Endothelial cell of umbilical vein (primary cell): ENCODE results near the gene DLGAP4. TPM values are rescaled to one million over a fixed set of nuclear protein-coding genes. Genes with fewer than 3 reads are reported as not detected.

Experiments used
- BruUV-seq: library from RNA; stranded (reverse); fragments of 400-500 nt; replicated peaks from 2 replicates; lab custom pipeline; 2021; lab: Mats Ljungman, UMichigan
- CTCF ChIA-PET: fragments of 300-600, 350-600 bp; sonication (Branson Sonifier 250); formaldehyde crosslinking; loops from one replicate; lab custom pipeline; 2021; ENCODE audit warnings: antibody characterized with exemption, inconsistent platforms; lab: Charles Lee
- POLR2A ChIA-PET: fragments of 300-600, 350-600 bp; sonication (Branson Sonifier 250); formaldehyde crosslinking; loops from one replicate; lab custom pipeline; 2021; ENCODE audit warnings: antibody characterized with exemption, inconsistent platforms; lab: Charles Lee
- DNase-seq: peaks from one replicate; pipeline ENCODE4 v3.0.0-alpha.2; 2011; ENCODE audit warnings: low read depth, low spot score
- FAIRE-seq: peaks from 2 replicates; lab custom pipeline; 2011; peaks lifted over from hg19 to GRCh38; lab: Jason Lieb, UNC
- H2AFZ ChIP-seq: 2 replicates; pipeline ENCODE4 v1.6.0; 2012; ENCODE audit warnings: low read depth, low read length, control low read depth, inconsistent platforms
- H3K27ac ChIP-seq: 2 replicates; pipeline ENCODE4 v1.5.1; 2011; ENCODE audit warnings: low read depth, mild to moderate bottlenecking, control low read depth, low read length, moderate library complexity; ENCODE audit not compliant: insufficient read depth
- H3K27me3 ChIP-seq, 2 experiments: 2 replicates each; pipeline versions ENCODE4 v1.6.0 to v1.6.1; 2011; ENCODE audit warnings: low read length in 2 of 2, mixed read lengths in 1 of 2; ENCODE audit not compliant: control insufficient read depth in 2 of 2, insufficient read depth in 2 of 2
- H3K36me3 ChIP-seq, 2 experiments: 2 replicates in 1 of 2; 3 replicates in 1 of 2; pipeline ENCODE4 v1.5.1; 2011; ENCODE audit warnings: low read length in 2 of 2, mild to moderate bottlenecking in 1 of 2, moderate library complexity in 1 of 2; ENCODE audit not compliant: control insufficient read depth in 2 of 2, insufficient read depth in 2 of 2; ENCODE audit errors: extremely low read depth in 1 of 2
- H3K4me1 ChIP-seq: 3 replicates; pipeline ENCODE4 v1.5.1; 2011; ENCODE audit warnings: mild to moderate bottlenecking, low read length; ENCODE audit not compliant: control insufficient read depth, insufficient read depth; ENCODE audit errors: extremely low read depth
- H3K4me2 ChIP-seq: 2 replicates; pipeline ENCODE4 v1.6.1; 2011; ENCODE audit warnings: low read length, control low read depth, mixed read lengths; ENCODE audit not compliant: insufficient read depth
- H3K4me3 ChIP-seq, 3 experiments: fragments of 200-600 bp in 1 of 3; sonication (generic), shearing (Covaris generic) in 1 of 3; replicated peaks in 1 of 3; 2 replicates each; pipeline ENCODE4 v1.5.1; 2011 to 2016; ENCODE audit warnings: control low read depth in 3 of 3, low read length in 3 of 3, mild to moderate bottlenecking in 2 of 3, inconsistent platforms in 1 of 3, low read depth in 1 of 3, moderate library complexity in 1 of 3; ENCODE audit not compliant: insufficient read depth in 1 of 3
- H3K79me2 ChIP-seq: 2 replicates; pipeline ENCODE4 v1.6.0; 2012; ENCODE audit warnings: low read length, inconsistent platforms; ENCODE audit not compliant: control insufficient read depth, insufficient read depth
- H3K9ac ChIP-seq: replicated peaks from 2 replicates; pipeline ENCODE3; 2011; ENCODE audit warnings: low read length, control low read depth; ENCODE audit not compliant: insufficient read depth; ENCODE audit errors: extremely low read depth
- H3K9me1 ChIP-seq: replicated peaks from 3 replicates; pipeline ENCODE4 v1.6.0; 2011; ENCODE audit warnings: mild to moderate bottlenecking, low read length; ENCODE audit not compliant: control insufficient read depth, insufficient read depth; ENCODE audit errors: extremely low read depth
- H3K9me3 ChIP-seq: replicated peaks from 2 replicates; pipeline ENCODE4 v1.5.1; 2012; ENCODE audit warnings: low read length, inconsistent platforms; ENCODE audit not compliant: control insufficient read depth, insufficient read depth
- H4K20me1 ChIP-seq: replicated peaks from 2 replicates; pipeline ENCODE3; 2011; ENCODE audit warnings: mild to moderate bottlenecking, low read length; ENCODE audit not compliant: control insufficient read depth, insufficient read depth; ENCODE audit errors: extremely low read depth
- EZH2 ChIP-seq: IDR thresholded peaks from 2 replicates; pipeline ENCODE4 v1.6.1; 2012; ENCODE audit warnings: borderline replicate concordance, low read depth, mild to moderate bottlenecking, moderate library complexity, low read length, inconsistent platforms; ENCODE audit not compliant: severe bottlenecking
- FOS ChIP-seq: IDR thresholded peaks from 2 replicates; pipeline ENCODE4 v1.6.1; 2011; ENCODE audit warnings: mild to moderate bottlenecking, low read length, moderate library complexity, borderline replicate concordance; ENCODE audit not compliant: insufficient read depth
- GATA2 ChIP-seq: IDR thresholded peaks from 2 replicates; pipeline ENCODE4 v1.7.0; 2011; ENCODE audit warnings: low read depth, mild to moderate bottlenecking, moderate library complexity, mixed read lengths, low read length; ENCODE audit not compliant: insufficient read length, insufficient read depth
- JUN ChIP-seq: IDR thresholded peaks from 2 replicates; pipeline ENCODE4 v1.6.1; 2011; ENCODE audit warnings: borderline replicate concordance, low read depth; ENCODE audit not compliant: insufficient read length, insufficient read depth
- MYC ChIP-seq: IDR thresholded peaks from one replicate; pipeline ENCODE4 v1.6.1; 2011; ENCODE audit warnings: mild to moderate bottlenecking, low read depth, low read length
- POLR2A ChIP-seq: IDR thresholded peaks from 2 replicates; pipeline ENCODE4 v1.6.1; 2012; ENCODE audit warnings: low read depth, mild to moderate bottlenecking, control low read depth, low read length
- POLR2AphosphoS5 ChIP-seq: IDR thresholded peaks from 2 replicates; pipeline ENCODE4 v1.6.1; 2012; ENCODE audit warnings: low read depth, mild to moderate bottlenecking, control low read depth, low read length, moderate library complexity; ENCODE audit not compliant: insufficient read depth
- dilution Hi-C: fragments of 300-500 bp; cut with MboI; formaldehyde crosslinking; loops from one replicate; pipeline ENCODE4 v1.15.0; 2019; ENCODE audit warnings: low sequenced_read_pairs; ENCODE audit not compliant: extremely low pct_ligation_motif_present
- intact Hi-C: fragments of 100-400 bp; cut with micrococcal nuclease; formaldehyde crosslinking; loops from one replicate; pipeline ENCODE4 v1.10.0; 2022
- polyA plus RNA-seq, 4 experiments: library from polyadenylated mRNA; depleted of rRNA in 3 of 4; stranded (reverse) in 3 of 4; unstranded in 1 of 4; fragments of >200 nt; gene quantifications; 2 replicates each; pipeline versions ENCODE4 v1.2.1 to v1.2.3, GENCODE V29; 2011 to 2012; ENCODE audit warnings: missing spikeins in 1 of 4
- total RNA-seq: library from RNA; stranded (reverse); gene quantifications from 2 replicates; pipeline ENCODE4 v1.2.3, GENCODE V29; 2021
- TF ChIP-seq, protein P1 (sequence below): IDR thresholded peaks from 2 replicates; pipeline ENCODE4 v1.6.1; 2011; ENCODE audit not compliant: insufficient read depth, insufficient read length
- TF ChIP-seq, protein P2 (sequence below), 2 donors: IDR thresholded peaks; 1 replicate in 1 of 2; 2 replicates in 1 of 2; pipeline ENCODE4 v1.5.1; 2011; ENCODE audit warnings: low read length in 2 of 2, mild to moderate bottlenecking in 2 of 2, moderate library complexity in 2 of 2, control low read depth in 1 of 2, inconsistent platforms in 1 of 2, low read depth in 1 of 2; ENCODE audit not compliant: insufficient read depth in 1 of 2; ENCODE audit errors: extremely low read depth in 1 of 2

Gene DLGAP4
- total and polyA plus RNA-seq, 2 donors (not counting 3 experiments of a cell fraction or from before 2014, with no cell fraction given), result 57.5 to 125 TPM

DNA sequence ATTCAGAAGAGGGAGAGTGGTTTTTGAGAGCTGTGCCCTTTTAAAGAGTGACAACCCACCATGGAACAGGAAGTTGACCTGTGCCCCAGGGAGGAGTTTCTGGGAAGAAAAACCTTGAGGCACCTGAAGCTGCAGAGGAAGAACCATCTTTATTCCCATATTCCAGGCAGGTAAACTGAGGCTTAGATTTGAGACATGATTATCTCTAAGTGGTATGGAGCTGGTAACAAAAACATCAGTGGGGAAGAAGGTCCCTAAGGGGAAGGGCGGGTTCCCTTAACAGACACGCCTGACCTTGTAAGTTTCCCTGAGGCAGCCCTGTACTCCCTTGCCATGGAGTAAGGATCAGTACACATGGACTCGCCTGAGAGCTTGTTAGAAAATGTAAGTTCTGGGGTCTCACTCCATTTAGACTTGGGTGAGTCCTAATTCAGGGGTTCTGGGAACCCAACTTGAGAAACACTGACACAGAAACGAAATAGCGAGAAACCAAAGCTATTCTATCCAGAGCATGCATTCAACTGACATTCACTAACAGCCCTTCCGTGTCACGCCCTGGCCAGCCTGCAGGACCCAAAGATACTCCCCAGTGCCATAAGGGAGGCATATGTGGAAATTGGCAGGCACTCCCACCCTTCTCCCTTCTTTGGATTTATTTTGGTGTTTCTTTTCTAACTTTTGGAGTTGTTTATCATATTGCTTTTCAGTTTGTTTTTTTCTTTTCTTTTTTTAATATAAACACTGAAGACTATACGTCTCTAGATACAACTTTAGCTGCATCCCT, 90.9 kb downstream of the DLGAP4 start:
- no peaks in the 10 kb centered on the region for H3K4me1 ChIP-seq
- no peak overlapping the region for H3K4me3 ChIP-seq
- no peak overlapping the region for H3K27ac ChIP-seq
- CTCF ChIA-PET, result no interaction called here
- no peaks in the 10 kb centered on the region for H3K9me1 ChIP-seq
- no peak overlapping the region for H2AFZ ChIP-seq
- no peaks in the 10 kb centered on the region for H3K79me2 ChIP-seq
- no peak overlapping the region for H3K4me2 ChIP-seq
- dilution Hi-C loops (no loop called here), intact Hi-C loops (loop anchor here (10.0 kb wide), 1 partner anchor 122 kb away; no protein-coding TSS in a partner anchor)
- H3K9ac ChIP-seq, result no peak overlapping the region
- no peaks in the 10 kb centered on the region for H3K9me3 ChIP-seq
- no peaks in the 10 kb centered on the region for H3K36me3 ChIP-seq
- no TSS peak for BruUV-seq
- TF ChIP-seq MYC, result no peak
- no peak for TF ChIP-seq JUN
- no peak for TF ChIP-seq POLR2AphosphoS5
- no peak for TF ChIP-seq GATA2
- no peak for TF ChIP-seq FOS
- TF ChIP-seq POLR2A, result no peak
- TF ChIP-seq EZH2, result no peak
- TF ChIP-seq, protein P1, sequence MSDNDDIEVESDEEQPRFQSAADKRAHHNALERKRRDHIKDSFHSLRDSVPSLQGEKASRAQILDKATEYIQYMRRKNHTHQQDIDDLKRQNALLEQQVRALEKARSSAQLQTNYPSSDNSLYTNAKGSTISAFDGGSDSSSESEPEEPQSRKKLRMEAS, result no peak
- TF ChIP-seq, protein P2, sequence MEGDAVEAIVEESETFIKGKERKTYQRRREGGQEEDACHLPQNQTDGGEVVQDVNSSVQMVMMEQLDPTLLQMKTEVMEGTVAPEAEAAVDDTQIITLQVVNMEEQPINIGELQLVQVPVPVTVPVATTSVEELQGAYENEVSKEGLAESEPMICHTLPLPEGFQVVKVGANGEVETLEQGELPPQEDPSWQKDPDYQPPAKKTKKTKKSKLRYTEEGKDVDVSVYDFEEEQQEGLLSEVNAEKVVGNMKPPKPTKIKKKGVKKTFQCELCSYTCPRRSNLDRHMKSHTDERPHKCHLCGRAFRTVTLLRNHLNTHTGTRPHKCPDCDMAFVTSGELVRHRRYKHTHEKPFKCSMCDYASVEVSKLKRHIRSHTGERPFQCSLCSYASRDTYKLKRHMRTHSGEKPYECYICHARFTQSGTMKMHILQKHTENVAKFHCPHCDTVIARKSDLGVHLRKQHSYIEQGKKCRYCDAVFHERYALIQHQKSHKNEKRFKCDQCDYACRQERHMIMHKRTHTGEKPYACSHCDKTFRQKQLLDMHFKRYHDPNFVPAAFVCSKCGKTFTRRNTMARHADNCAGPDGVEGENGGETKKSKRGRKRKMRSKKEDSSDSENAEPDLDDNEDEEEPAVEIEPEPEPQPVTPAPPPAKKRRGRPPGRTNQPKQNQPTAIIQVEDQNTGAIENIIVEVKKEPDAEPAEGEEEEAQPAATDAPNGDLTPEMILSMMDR (IDR thresholded peaks at IDR 0.05; ENCODE audit: extremely low read depth in 1 of 2, insufficient read depth in 1 of 2, low read depth in 1 of 2, low read length in 2 of 2), result no peak
- DNase-seq (no peak), FAIRE-seq (no peak)
- POLR2A ChIA-PET, result no interaction called here
- no peaks in the 10 kb centered on the region for H4K20me1 ChIP-seq
- peaks cover 8 to 9% of the 10 kb centered on the region in 2 experiments for H3K27me3 ChIP-seq
